Posterior cingulate gyrus (tissue), 11 donors: ENCODE results near the gene TBXT.

Experiments
- DNase-seq, 10 donors: peaks; one replicate each; pipeline versions ENCODE4 v3.0.0 to v3.0.0-alpha.2; 2020 to 2021; ENCODE audit warnings: mixed read lengths in 3 of 10
- intact Hi-C: fragments of 100-400 bp; cut with DNase I; formaldehyde crosslinking; loops from one replicate; pipeline ENCODE4 v1.15.1; 2023

TBXT gene

DNA sequence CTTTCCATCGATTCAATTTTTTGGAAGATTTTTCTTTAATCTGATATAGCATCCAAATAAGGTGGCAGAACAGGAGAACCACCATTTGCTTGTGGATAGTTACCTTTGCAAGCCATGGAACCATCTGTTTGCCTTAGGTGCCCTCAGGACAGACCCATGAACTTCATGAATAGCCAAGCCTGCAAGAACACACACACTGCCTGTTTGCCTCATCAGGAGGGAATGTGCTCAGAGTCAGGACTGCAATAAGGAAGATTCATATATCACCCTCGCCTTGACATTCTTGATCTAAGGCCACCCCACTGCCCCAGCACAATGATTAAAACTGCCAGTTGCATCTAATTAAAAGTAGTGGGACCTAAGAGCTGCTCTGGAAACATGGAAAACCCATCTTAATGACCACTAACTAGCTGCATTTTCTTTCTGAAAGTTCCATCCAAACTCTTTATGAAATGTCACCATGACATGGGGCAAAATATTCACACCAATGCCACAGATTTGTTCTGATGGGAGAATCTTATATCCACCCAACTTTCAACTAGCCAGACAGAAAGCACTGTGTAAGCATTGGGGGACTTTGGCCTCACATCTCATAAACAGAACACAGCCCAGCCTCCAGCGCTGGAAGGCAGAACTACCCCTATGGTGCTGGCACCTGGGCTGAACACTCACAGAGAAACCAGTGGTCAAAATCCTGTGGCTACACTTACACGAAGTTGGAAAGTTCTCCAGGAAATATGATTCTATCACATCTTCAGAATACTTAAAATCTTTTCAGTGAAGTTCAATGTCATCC lies 48.3 kb downstream of the TBXT start:
- intact Hi-C loops, result no loop called here
- no peak for DNase-seq

GRCh38 chr6:166115609-166116008 lies 52.0 kb downstream of the TBXT start:
- no peak for DNase-seq
- intact Hi-C loops, result no loop called here

DNA sequence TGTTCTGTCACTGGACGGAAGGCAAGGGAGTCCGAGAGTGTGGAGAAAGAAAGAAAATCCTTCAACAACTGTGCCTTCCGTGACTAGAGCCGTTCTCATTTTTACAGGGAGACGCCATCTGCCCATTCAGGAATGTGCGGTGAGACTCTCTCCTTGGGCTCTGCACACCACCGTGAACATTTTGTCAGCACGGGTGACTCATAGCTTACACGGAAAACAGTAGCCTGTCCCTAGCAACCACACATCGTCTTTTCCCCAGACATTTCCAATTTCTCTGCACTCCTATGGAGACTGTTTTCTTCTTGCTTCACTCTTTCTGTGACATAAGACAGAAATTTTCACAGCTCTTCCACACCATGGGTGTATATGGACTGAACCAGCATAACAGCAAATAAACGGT lies 55.1 kb downstream of the TBXT start:
- intact Hi-C loops, result no loop called here
- peak in 4 of 10 donors; percentile 14 to 80 (median 42) for DNase-seq

GRCh38 chr6:166109608-166110007 lies 58.0 kb downstream of the TBXT start:
- intact Hi-C loops, result loop anchor here (10.0 kb wide), 1 partner anchor 665 kb away; no protein-coding TSS in a partner anchor
- DNase-seq, result no peak
